ENCODE measurements around the gene RABL6. TPM values are rescaled to one million over a fixed set of nuclear protein-coding genes. Genes with fewer than 3 reads are reported as not detected.
"Not testable (repeated sequence)": the region's sequence is repeated elsewhere in the genome, so short reads cannot be mapped to it uniquely, and the experiment has no call there.

The RABL6 gene
- total RNA-seq, 2 experiments from 2014 or later, result 113 to 133 TPM

GRCh38 chr9:136832581-136832980 lies 24.8 kb downstream of the RABL6 start:
- H3K79me2 ChIP-seq (ENCODE audit: insufficient read depth, low read depth, low read length), result no peaks in the 10 kb centered on the region
- ChIA-PET POLR2A (no interaction called here), CTCF (ENCODE audit: unreplicated experiment) (interaction anchor here (0.6 kb wide), 1 partner anchor 116 kb away, joined by 5 read pairs; no protein-coding TSS in a partner anchor)
- H3K36me3 ChIP-seq (ENCODE audit: insufficient read depth, low read length), result peaks cover 66% of the 10 kb centered on the region
- DNase-seq (ENCODE audit: low spot score), result no peak
- H3K9me3 ChIP-seq (ENCODE audit: low read length), result no peaks in the 10 kb centered on the region
- no peaks in the 10 kb centered on the region for H4K20me1 ChIP-seq (ENCODE audit: insufficient read depth, low read length)
- intact Hi-C loops (cut with micrococcal nuclease; ENCODE audit: unreplicated experiment), result no loop called here
- H3K4me1 ChIP-seq (ENCODE audit: insufficient read depth, low read length, poor library complexity, severe bottlenecking), result no peaks in the 10 kb centered on the region
- no peak overlapping the region for H3K27ac ChIP-seq (ENCODE audit: low read depth, low read length, poor library complexity, severe bottlenecking)
- no peak overlapping the region for H2AFZ ChIP-seq (ENCODE audit: low read length)
- no TSS peak for BruUV-seq (replicated peaks)
- H3K4me2 ChIP-seq (ENCODE audit: low read length), result no peak overlapping the region
- no peaks in the 10 kb centered on the region for H3K9me2 ChIP-seq (ENCODE audit: insufficient read depth, low read length)
- H3K4me3 ChIP-seq (ENCODE audit: low read depth, low read length, poor library complexity, severe bottlenecking), result no peak overlapping the region
- TF ChIP-seq EZH2phosphoT487 (IDR thresholded peaks at IDR 0.05; ENCODE audit: borderline replicate concordance, low read depth, low read length), result no peak
- TF ChIP-seq, protein P1, sequence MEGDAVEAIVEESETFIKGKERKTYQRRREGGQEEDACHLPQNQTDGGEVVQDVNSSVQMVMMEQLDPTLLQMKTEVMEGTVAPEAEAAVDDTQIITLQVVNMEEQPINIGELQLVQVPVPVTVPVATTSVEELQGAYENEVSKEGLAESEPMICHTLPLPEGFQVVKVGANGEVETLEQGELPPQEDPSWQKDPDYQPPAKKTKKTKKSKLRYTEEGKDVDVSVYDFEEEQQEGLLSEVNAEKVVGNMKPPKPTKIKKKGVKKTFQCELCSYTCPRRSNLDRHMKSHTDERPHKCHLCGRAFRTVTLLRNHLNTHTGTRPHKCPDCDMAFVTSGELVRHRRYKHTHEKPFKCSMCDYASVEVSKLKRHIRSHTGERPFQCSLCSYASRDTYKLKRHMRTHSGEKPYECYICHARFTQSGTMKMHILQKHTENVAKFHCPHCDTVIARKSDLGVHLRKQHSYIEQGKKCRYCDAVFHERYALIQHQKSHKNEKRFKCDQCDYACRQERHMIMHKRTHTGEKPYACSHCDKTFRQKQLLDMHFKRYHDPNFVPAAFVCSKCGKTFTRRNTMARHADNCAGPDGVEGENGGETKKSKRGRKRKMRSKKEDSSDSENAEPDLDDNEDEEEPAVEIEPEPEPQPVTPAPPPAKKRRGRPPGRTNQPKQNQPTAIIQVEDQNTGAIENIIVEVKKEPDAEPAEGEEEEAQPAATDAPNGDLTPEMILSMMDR (conservative IDR thresholded peaks at IDR 0.05; ENCODE audit: low read length), result no peak

- H3K4me3 ChIP-seq (ENCODE audit: low read depth, low read length, poor library complexity, severe bottlenecking); BruUV-seq (replicated peaks); DNase-seq (ENCODE audit: low spot score); H3K9me2 ChIP-seq (ENCODE audit: insufficient read depth, low read length); H3K4me1 ChIP-seq (ENCODE audit: insufficient read depth, low read length, poor library complexity, severe bottlenecking); H3K27ac ChIP-seq (ENCODE audit: low read depth, low read length, poor library complexity, severe bottlenecking); H3K4me2 ChIP-seq (ENCODE audit: low read length); H3K9me3 ChIP-seq (ENCODE audit: low read length); CTCF ChIA-PET (ENCODE audit: unreplicated experiment); H3K79me2 ChIP-seq (ENCODE audit: insufficient read depth, low read depth, low read length); intact Hi-C loops (cut with micrococcal nuclease; ENCODE audit: unreplicated experiment); H4K20me1 ChIP-seq (ENCODE audit: insufficient read depth, low read length); H2AFZ ChIP-seq (ENCODE audit: low read length); POLR2A ChIA-PET: not testable (repeated sequence)
- H3K36me3 ChIP-seq (ENCODE audit: insufficient read depth, low read length), result peaks cover 67% of the 10 kb centered on the region
These were observed 25.8 kb downstream of the RABL6 start for GRCh38 chr9:136833381-136834048.

GRCh38 chr9:136835162-136835931 lies 27.6 kb downstream of the RABL6 start:
- H3K79me2 ChIP-seq (ENCODE audit: insufficient read depth, low read depth, low read length), result no peaks in the 10 kb centered on the region
- no TSS peak for BruUV-seq (replicated peaks)
- no peak overlapping the region for H2AFZ ChIP-seq (ENCODE audit: low read length)
- no peak for DNase-seq (ENCODE audit: low spot score)
- H3K36me3 ChIP-seq (ENCODE audit: insufficient read depth, low read length), result peaks cover 66% of the 10 kb centered on the region
- H3K9me2 ChIP-seq (ENCODE audit: insufficient read depth, low read length), result no peaks in the 10 kb centered on the region
- no peak overlapping the region for H3K4me3 ChIP-seq (ENCODE audit: low read depth, low read length, poor library complexity, severe bottlenecking)
- no peaks in the 10 kb centered on the region for H4K20me1 ChIP-seq (ENCODE audit: insufficient read depth, low read length)
- ChIA-PET POLR2A (no interaction called here), CTCF (ENCODE audit: unreplicated experiment) (interaction anchor here (0.7 kb wide), 1 partner anchor 35 kb away, joined by 3 read pairs; no protein-coding TSS in a partner anchor)
- H3K4me1 ChIP-seq (ENCODE audit: insufficient read depth, low read length, poor library complexity, severe bottlenecking), result no peaks in the 10 kb centered on the region
- no peak for TF ChIP-seq EZH2phosphoT487 (IDR thresholded peaks at IDR 0.05; ENCODE audit: borderline replicate concordance, low read depth, low read length)
- TF ChIP-seq, protein P1 (conservative IDR thresholded peaks at IDR 0.05; ENCODE audit: low read length), result no peak
- H3K4me2 ChIP-seq (ENCODE audit: low read length), result no peak overlapping the region
- intact Hi-C loops (cut with micrococcal nuclease; ENCODE audit: unreplicated experiment), result no loop called here
- no peaks in the 10 kb centered on the region for H3K9me3 ChIP-seq (ENCODE audit: low read length)
- H3K27ac ChIP-seq (ENCODE audit: low read depth, low read length, poor library complexity, severe bottlenecking), result no peak overlapping the region
